ENCODE results near the gene TRMT13. TPM values are rescaled to one million over a fixed set of nuclear protein-coding genes. Genes with fewer than 3 reads are reported as not detected.

The TRMT13 gene
- total RNA-seq, 1 donor: 10.9 TPM

DNA sequence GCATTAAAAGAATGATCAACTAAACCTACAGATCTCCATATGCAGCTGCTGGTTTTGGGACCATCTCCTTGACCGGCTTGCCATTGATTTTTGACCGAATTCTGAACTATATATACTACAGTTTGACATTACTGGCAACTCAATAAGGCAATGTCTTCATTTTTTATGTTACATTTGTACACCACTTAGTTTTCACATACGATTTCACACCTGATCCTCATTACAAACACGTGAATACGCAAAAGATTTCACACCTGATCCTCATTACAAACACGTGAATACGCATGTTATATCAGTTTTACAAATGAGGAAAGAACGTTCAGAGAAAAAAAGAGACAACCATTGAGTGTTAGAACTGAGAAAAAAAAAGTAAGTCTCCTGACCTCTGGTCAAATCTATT lies 1.3 kb upstream of the TRMT13 start:
- Histone ChIP-seq H3K36me3 (ENCODE audit: insufficient read depth, low read length) (no peaks in the 10 kb centered on the region), H3K9me3 (ENCODE audit: low read depth, low read length) (no peaks in the 10 kb centered on the region), H3K4me3 (ENCODE audit: insufficient read depth, low read length) (peak overlapping the region; percentile 100), H3K79me2 (ENCODE audit: insufficient read depth, low read length) (peaks cover 65% of the 10 kb centered on the region), H3K27me3 (ENCODE audit: insufficient read depth, low read length) (no peaks in the 10 kb centered on the region), H2AFZ (ENCODE audit: low read length) (peak overlapping the region; percentile 100), H3K4me1 (ENCODE audit: insufficient read depth, low read length) (peaks cover 19% of the 10 kb centered on the region), H3K27ac (ENCODE audit: low read depth, low read length) (no peak overlapping the region), H3K4me2 (ENCODE audit: insufficient read depth, low read length) (peak overlapping the region; percentile 90), H4K20me1 (ENCODE audit: insufficient read depth, low read length) (no peaks in the 10 kb centered on the region)
- no peak for DNase-seq (ENCODE audit: insufficient read length, low spot score, missing footprints)
- TF ChIP-seq, protein P1, sequence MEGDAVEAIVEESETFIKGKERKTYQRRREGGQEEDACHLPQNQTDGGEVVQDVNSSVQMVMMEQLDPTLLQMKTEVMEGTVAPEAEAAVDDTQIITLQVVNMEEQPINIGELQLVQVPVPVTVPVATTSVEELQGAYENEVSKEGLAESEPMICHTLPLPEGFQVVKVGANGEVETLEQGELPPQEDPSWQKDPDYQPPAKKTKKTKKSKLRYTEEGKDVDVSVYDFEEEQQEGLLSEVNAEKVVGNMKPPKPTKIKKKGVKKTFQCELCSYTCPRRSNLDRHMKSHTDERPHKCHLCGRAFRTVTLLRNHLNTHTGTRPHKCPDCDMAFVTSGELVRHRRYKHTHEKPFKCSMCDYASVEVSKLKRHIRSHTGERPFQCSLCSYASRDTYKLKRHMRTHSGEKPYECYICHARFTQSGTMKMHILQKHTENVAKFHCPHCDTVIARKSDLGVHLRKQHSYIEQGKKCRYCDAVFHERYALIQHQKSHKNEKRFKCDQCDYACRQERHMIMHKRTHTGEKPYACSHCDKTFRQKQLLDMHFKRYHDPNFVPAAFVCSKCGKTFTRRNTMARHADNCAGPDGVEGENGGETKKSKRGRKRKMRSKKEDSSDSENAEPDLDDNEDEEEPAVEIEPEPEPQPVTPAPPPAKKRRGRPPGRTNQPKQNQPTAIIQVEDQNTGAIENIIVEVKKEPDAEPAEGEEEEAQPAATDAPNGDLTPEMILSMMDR (IDR thresholded peaks at IDR 0.05; ENCODE audit: extremely low read depth, low read depth, low read length): no peak

DNA sequence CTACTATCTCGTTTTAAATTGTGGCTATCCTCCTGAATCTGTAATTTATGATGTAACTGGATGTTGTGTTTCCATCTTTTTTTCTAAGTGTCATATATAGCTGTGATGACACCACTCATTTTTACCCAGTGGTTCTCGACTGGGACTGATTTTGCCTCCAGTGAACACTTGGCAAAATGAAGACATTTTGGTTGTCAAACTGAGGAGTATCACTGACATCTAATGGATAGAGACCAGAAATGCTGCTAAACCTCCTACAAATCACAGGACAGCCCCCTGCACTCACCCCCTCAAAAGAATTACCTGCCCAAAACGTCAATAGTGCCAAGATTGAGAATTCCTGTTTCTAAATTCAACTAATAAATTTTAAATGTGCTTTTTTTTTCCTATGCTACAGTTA lies 1.9 kb downstream of the TRMT13 start:
- Histone ChIP-seq H3K4me1 (ENCODE audit: insufficient read depth, low read length) (peaks cover 19% of the 10 kb centered on the region), H4K20me1 (ENCODE audit: insufficient read depth, low read length) (no peaks in the 10 kb centered on the region), H3K9me3 (ENCODE audit: low read depth, low read length) (no peaks in the 10 kb centered on the region), H3K4me3 (ENCODE audit: insufficient read depth, low read length) (no peak overlapping the region), H3K4me2 (ENCODE audit: insufficient read depth, low read length) (no peak overlapping the region), H2AFZ (ENCODE audit: low read length) (no peak overlapping the region), H3K79me2 (ENCODE audit: insufficient read depth, low read length) (peaks cover 48% of the 10 kb centered on the region), H3K27ac (ENCODE audit: low read depth, low read length) (no peak overlapping the region), H3K36me3 (ENCODE audit: insufficient read depth, low read length) (peaks cover 31% of the 10 kb centered on the region), H3K27me3 (ENCODE audit: insufficient read depth, low read length) (no peaks in the 10 kb centered on the region)
- TF ChIP-seq, protein P1 (IDR thresholded peaks at IDR 0.05; ENCODE audit: extremely low read depth, low read depth, low read length): peak; percentile 20
- DNase-seq (ENCODE audit: insufficient read length, low spot score, missing footprints): no peak

DNA sequence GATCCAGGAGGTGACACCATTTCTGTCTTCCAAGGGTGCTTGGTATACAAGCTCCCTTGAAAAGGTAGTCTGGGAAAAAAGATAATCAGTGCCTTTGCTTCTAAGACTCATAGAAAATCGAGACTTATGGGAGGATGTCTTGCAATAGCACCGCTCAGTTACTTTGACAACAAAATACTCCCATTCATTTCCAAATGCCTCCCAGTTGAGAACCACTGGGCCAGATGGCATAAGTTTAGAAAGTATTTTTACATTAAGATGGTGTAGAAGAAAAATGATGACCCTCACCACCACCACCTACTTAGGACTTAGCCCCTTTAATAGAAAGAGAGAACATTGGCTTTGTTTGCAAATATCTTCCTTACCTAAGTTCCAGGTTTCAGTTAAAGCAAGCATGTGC lies 4.6 kb downstream of the TRMT13 start:
- Histone ChIP-seq H4K20me1 (ENCODE audit: insufficient read depth, low read length) (no peaks in the 10 kb centered on the region), H3K36me3 (ENCODE audit: insufficient read depth, low read length) (peaks cover 54% of the 10 kb centered on the region), H3K4me3 (ENCODE audit: insufficient read depth, low read length) (no peak overlapping the region), H3K79me2 (ENCODE audit: insufficient read depth, low read length) (peaks cover 22% of the 10 kb centered on the region), H3K4me1 (ENCODE audit: insufficient read depth, low read length) (peaks cover 11% of the 10 kb centered on the region), H3K27me3 (ENCODE audit: insufficient read depth, low read length) (no peaks in the 10 kb centered on the region), H3K4me2 (ENCODE audit: insufficient read depth, low read length) (no peak overlapping the region), H3K9me3 (ENCODE audit: low read depth, low read length) (no peaks in the 10 kb centered on the region), H2AFZ (ENCODE audit: low read length) (no peak overlapping the region), H3K27ac (ENCODE audit: low read depth, low read length) (no peak overlapping the region)
- TF ChIP-seq, protein P1 (IDR thresholded peaks at IDR 0.05; ENCODE audit: extremely low read depth, low read depth, low read length): no peak
- DNase-seq (ENCODE audit: insufficient read length, low spot score, missing footprints): no peak

DNA sequence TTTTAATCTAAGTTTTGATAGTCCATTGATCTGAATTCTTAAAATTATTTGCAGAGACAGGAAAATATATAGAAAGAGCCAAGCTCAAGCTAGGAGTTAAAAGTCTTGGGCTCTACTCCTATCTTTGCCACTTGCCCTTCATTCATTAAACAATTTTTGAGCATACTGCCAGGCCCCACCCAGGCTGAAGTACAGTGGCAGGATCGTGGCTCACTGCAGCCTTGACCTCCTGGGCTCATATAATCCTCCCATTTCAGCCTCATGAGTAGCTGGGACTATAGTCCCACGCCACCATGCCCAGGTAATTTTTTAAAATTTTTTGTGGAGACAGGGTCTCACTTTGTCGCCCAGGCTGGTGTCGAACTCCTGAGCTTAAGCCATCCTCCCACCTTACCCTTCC lies 8.2 kb downstream of the TRMT13 start:
- no peaks in the 10 kb centered on the region for H3K79me2 ChIP-seq (ENCODE audit: insufficient read depth, low read length)
- no peak overlapping the region for H3K4me2 ChIP-seq (ENCODE audit: insufficient read depth, low read length)
- no peak overlapping the region for H3K4me3 ChIP-seq (ENCODE audit: insufficient read depth, low read length)
- no peaks in the 10 kb centered on the region for H3K9me3 ChIP-seq (ENCODE audit: low read depth, low read length)
- H2AFZ ChIP-seq (ENCODE audit: low read length): no peak overlapping the region
- H4K20me1 ChIP-seq (ENCODE audit: insufficient read depth, low read length): no peaks in the 10 kb centered on the region
- H3K27me3 ChIP-seq (ENCODE audit: insufficient read depth, low read length): no peaks in the 10 kb centered on the region
- no peak for DNase-seq (ENCODE audit: insufficient read length, low spot score, missing footprints)
- H3K27ac ChIP-seq (ENCODE audit: low read depth, low read length): no peak overlapping the region
- TF ChIP-seq, protein P1 (IDR thresholded peaks at IDR 0.05; ENCODE audit: extremely low read depth, low read depth, low read length): no peak
- H3K36me3 ChIP-seq (ENCODE audit: insufficient read depth, low read length): peaks cover 80% of the 10 kb centered on the region
- no peaks in the 10 kb centered on the region for H3K4me1 ChIP-seq (ENCODE audit: insufficient read depth, low read length)
